Neuron (in vitro differentiated cells): ENCODE data around the gene SLC39A10.
A peak's percentile ranks its signal among the peaks of the same experiment; 100 is the strongest.

Source experiments
- H2AFZ ChIP-seq: one replicate; pipeline ENCODE4 v1.6.1; 2013; ENCODE audit warnings: low read depth, mild to moderate bottlenecking, inconsistent platforms, low read length, moderate library complexity
- H3K27me3 ChIP-seq: one replicate; pipeline ENCODE4 v1.6.1; 2013; ENCODE audit warnings: low read length; ENCODE audit not compliant: insufficient read depth
- H3K36me3 ChIP-seq: one replicate; pipeline ENCODE4 v1.6.1; 2013; ENCODE audit warnings: low read length; ENCODE audit not compliant: insufficient read depth
- H3K4me1 ChIP-seq: one replicate; pipeline ENCODE4 v1.6.1; 2013; ENCODE audit warnings: low read length; ENCODE audit not compliant: insufficient read depth
- H3K4me3 ChIP-seq: 2 replicates; pipeline ENCODE4 v1.5.1; 2013; ENCODE audit warnings: mild to moderate bottlenecking, low read length, moderate library complexity
- H3K9me3 ChIP-seq: one replicate; pipeline ENCODE4 v1.6.1; 2013; ENCODE audit warnings: low read length

SLC39A10 gene, protein sequence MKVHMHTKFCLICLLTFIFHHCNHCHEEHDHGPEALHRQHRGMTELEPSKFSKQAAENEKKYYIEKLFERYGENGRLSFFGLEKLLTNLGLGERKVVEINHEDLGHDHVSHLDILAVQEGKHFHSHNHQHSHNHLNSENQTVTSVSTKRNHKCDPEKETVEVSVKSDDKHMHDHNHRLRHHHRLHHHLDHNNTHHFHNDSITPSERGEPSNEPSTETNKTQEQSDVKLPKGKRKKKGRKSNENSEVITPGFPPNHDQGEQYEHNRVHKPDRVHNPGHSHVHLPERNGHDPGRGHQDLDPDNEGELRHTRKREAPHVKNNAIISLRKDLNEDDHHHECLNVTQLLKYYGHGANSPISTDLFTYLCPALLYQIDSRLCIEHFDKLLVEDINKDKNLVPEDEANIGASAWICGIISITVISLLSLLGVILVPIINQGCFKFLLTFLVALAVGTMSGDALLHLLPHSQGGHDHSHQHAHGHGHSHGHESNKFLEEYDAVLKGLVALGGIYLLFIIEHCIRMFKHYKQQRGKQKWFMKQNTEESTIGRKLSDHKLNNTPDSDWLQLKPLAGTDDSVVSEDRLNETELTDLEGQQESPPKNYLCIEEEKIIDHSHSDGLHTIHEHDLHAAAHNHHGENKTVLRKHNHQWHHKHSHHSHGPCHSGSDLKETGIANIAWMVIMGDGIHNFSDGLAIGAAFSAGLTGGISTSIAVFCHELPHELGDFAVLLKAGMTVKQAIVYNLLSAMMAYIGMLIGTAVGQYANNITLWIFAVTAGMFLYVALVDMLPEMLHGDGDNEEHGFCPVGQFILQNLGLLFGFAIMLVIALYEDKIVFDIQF

DNA sequence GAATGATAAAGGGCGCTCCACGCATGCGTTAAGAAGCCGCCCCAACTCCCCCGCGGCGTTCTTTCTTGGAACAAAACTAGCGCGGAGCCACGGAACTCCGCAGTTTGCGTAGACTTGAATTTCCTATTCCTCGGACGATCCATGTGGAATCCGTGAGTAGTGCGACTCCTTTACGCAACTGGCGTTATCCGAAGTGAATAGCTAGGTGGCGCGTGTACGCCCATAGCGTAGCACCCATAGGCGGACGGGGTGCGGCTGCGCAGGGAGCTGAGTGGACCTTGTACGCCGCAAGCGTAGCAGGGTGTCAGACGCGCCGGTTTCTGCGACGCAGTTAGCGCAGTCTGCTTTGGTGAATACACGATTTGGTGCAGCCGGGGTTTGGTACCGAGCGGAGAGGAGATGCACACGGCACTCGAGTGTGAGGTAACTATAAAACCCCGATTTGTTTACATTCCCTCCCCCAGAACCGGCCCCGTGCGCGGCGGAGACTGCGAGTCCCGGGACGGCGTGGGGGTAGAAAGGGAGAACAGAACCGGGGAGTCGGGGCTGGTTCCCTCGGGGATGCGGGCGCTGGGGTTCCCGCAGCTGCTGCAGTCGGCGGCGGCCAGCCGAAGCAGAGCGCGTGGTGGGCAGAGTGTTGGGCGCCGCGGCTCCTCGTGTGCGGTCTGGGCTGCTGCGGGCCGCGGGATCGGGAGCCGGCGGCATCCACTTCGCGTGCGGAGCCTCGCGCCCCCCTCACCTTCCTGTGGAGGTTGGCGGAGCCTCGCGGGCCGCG is at the start of gene SLC39A10:
SLC39A10 (plus strand) TSS at position 368 of the 775 bp plus-strand sequence. CDS start 22,817 bp downstream, outside the sequence.
- Histone ChIP-seq H3K4me3 (peak within 1 kb of the TSS; percentile 85), H3K4me1 (peaks cover 17% of the 10 kb centered on the region), H3K27me3 (no peaks in the 10 kb centered on the region), H3K9me3 (no peaks in the 10 kb centered on the region), H3K36me3 (no peaks in the 10 kb centered on the region), H2AFZ (peak within 1 kb of the TSS; percentile 88)

DNA sequence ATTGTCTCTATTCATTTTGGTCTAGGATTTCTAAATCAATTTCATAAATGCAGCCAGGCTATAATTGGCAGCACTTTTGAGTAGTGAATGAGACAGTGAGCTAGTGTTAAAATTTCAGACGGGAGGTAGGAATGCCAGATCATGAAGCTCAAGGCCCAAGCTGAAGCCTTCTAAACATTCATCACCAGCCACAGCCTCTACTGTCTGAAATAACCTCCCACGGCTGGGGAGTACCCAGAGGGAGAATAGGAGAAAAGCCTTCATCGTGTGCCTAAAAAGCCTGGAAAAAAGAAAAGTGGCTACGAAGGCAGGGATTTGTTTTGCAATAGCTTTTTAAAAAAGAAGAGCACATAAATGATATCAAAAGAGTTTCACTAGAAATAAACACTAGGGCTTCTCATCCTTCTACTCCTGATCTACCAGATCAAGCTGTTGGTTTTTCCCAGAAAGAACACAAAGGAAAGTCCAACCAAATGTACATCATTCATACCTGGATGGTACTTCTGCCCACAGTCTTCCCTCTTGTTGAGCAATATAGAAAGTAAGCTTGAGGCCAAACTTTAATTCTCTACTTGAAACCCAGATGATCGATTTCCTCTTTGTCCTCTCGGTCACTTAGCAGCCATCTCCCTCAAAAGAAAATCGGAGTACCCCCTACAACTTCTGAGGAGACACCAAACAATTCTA is 48.1 kb upstream of the SLC39A10 start:
- Histone ChIP-seq H3K36me3 (no peaks in the 10 kb centered on the region), H3K4me3 (no peak overlapping the region), H3K27me3 (no peaks in the 10 kb centered on the region), H3K4me1 (peaks cover 4% of the 10 kb centered on the region), H2AFZ (no peak overlapping the region), H3K9me3 (no peaks in the 10 kb centered on the region)

DNA sequence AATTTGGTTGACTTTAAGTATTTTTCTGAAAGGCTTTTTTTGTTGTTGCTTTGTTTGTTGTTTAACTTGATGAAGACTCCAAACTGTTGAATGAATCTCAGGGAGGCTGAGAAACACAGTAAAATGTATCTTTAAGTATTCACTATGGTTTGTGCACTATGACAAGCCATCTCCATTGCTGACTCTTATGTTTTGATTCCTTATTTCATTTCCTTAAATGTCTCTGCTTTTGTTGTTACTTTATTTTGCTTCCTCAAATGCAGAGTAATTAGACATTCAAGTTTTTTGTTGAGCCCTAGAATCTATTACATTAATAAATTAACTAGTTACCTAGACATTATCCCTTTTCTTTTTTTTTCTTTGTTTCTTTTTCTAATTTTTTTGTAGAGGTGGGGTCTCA is 46.3 kb upstream of the SLC39A10 start:
- Histone ChIP-seq H3K36me3 (no peaks in the 10 kb centered on the region), H2AFZ (no peak overlapping the region), H3K27me3 (no peaks in the 10 kb centered on the region), H3K4me1 (peaks cover 4% of the 10 kb centered on the region), H3K9me3 (no peaks in the 10 kb centered on the region), H3K4me3 (no peak overlapping the region)

- no peak overlapping the region for H2AFZ ChIP-seq
- peaks cover 4% of the 10 kb centered on the region for H3K4me1 ChIP-seq
- no peaks in the 10 kb centered on the region for H3K9me3 ChIP-seq
- H3K27me3 ChIP-seq, result no peaks in the 10 kb centered on the region
- no peak overlapping the region for H3K4me3 ChIP-seq
- no peaks in the 10 kb centered on the region for H3K36me3 ChIP-seq
Measured at GRCh38 chr2:195612611-195613495, 44.2 kb upstream of the SLC39A10 start.

DNA sequence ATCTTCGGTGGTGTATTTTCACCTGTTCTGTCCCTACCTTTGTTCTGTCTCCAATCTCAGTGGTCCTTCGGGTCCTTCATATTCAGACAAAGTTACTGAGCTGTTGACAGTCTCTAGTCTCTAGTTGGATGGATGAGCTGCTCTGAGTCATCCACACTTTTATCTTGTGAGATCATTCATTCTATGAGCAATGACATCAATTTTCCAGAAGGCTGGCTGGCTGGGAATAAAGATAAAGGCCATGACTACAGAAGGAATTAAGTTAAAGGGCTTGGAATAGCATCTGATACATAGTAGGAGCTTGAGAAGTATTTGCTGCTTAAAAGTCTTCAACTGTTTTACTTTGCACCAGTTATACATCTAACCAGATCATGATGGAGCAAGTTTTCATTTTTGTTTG is 43.1 kb upstream of the SLC39A10 start:
- Histone ChIP-seq H3K4me3 (no peak overlapping the region), H2AFZ (no peak overlapping the region), H3K4me1 (peaks cover 4% of the 10 kb centered on the region), H3K36me3 (no peaks in the 10 kb centered on the region), H3K27me3 (no peaks in the 10 kb centered on the region), H3K9me3 (no peaks in the 10 kb centered on the region)

- H3K27me3 ChIP-seq, result no peaks in the 10 kb centered on the region
- no peaks in the 10 kb centered on the region for H3K4me1 ChIP-seq
- H2AFZ ChIP-seq, result no peak overlapping the region
Measured at GRCh38 chr2:195619590-195619989, 37.4 kb upstream of the SLC39A10 start.

DNA sequence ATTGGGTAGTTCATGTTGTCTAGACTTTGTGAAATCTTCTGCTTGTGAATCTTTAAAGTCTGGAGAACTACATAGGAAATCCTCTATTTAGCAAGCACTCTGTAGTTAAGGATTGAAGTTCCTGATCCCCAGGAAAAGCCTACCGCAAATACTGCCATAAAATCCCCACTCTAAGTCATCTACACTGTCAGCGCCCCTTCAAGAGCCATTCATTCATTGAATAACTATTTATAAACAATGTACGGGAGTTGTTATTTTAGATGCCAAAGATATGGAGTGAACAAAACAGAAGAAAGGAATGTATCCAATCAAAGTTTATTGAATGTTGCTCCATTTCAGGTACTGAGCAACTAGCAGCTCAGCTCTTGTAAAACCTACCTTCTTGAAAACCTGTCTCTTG is 36.5 kb upstream of the SLC39A10 start:
- H2AFZ ChIP-seq, result no peak overlapping the region
- no peaks in the 10 kb centered on the region for H3K27me3 ChIP-seq

More at GRCh38 chr2:195619590-195619989, 37.4 kb upstream of the SLC39A10 start:
- Histone ChIP-seq H3K9me3 (no peaks in the 10 kb centered on the region), H3K36me3 (no peaks in the 10 kb centered on the region), H3K4me3 (no peak overlapping the region)

GRCh38 chr2:195622966-195623365 is 34.1 kb upstream of the SLC39A10 start:
- Histone ChIP-seq H3K4me1 (no peaks in the 10 kb centered on the region), H3K27me3 (no peaks in the 10 kb centered on the region), H3K9me3 (no peaks in the 10 kb centered on the region), H2AFZ (no peak overlapping the region), H3K36me3 (no peaks in the 10 kb centered on the region), H3K4me3 (no peak overlapping the region)

More for the DNA sequence above, 36.5 kb upstream of the SLC39A10 start:
- Histone ChIP-seq H3K4me1 (no peaks in the 10 kb centered on the region), H3K9me3 (no peaks in the 10 kb centered on the region), H3K4me3 (no peak overlapping the region), H3K36me3 (no peaks in the 10 kb centered on the region)

- Histone ChIP-seq H3K4me1 (no peaks in the 10 kb centered on the region), H3K4me3 (no peak overlapping the region), H2AFZ (no peak overlapping the region), H3K36me3 (no peaks in the 10 kb centered on the region), H3K9me3 (no peaks in the 10 kb centered on the region), H3K27me3 (no peaks in the 10 kb centered on the region)
Measured at GRCh38 chr2:195626507-195626906, 30.5 kb upstream of the SLC39A10 start.

GRCh38 chr2:195628666-195629065 is 28.4 kb upstream of the SLC39A10 start:
- Histone ChIP-seq H3K36me3 (no peaks in the 10 kb centered on the region), H3K4me3 (no peak overlapping the region)

GRCh38 chr2:195632856-195633572 is 24.0 kb upstream of the SLC39A10 start:
- H3K36me3 ChIP-seq, result no peaks in the 10 kb centered on the region
- H3K4me3 ChIP-seq, result no peak overlapping the region
- no peaks in the 10 kb centered on the region for H3K9me3 ChIP-seq
- no peaks in the 10 kb centered on the region for H3K27me3 ChIP-seq
- H3K4me1 ChIP-seq, result no peaks in the 10 kb centered on the region
- H2AFZ ChIP-seq, result no peak overlapping the region

More at GRCh38 chr2:195628666-195629065, 28.4 kb upstream of the SLC39A10 start:
- H3K4me1 ChIP-seq, result no peaks in the 10 kb centered on the region
- no peaks in the 10 kb centered on the region for H3K9me3 ChIP-seq
- no peak overlapping the region for H2AFZ ChIP-seq
- no peaks in the 10 kb centered on the region for H3K27me3 ChIP-seq
